Fibroblast of lung (primary cell): Measurements from ENCODE around the gene GAGE12J. TPM values are rescaled to one million over a fixed set of nuclear protein-coding genes. Genes with fewer than 3 reads are reported as not detected.

Experiments
- DNase-seq, 2 donors: peaks; one replicate each; pipeline versions ENCODE4 v3.0.0 to v3.0.0-alpha.2; 2010; ENCODE audit warnings: low read depth in 2 of 2
- H2AFZ ChIP-seq: 2 replicates; pipeline ENCODE4 v1.5.1; 2012; ENCODE audit warnings: low read length, control low read depth, inconsistent platforms
- H3K27ac ChIP-seq: 2 replicates; pipeline ENCODE4 v1.5.1; 2011; ENCODE audit warnings: low read length, control low read depth; ENCODE audit not compliant: insufficient read depth
- H3K27me3 ChIP-seq: 2 replicates; pipeline ENCODE4 v1.5.1; 2011; ENCODE audit warnings: mild to moderate bottlenecking, low read length; ENCODE audit not compliant: control insufficient read depth, insufficient read depth
- H3K36me3 ChIP-seq: 2 replicates; pipeline ENCODE4 v1.5.1; 2011; ENCODE audit warnings: low read length; ENCODE audit not compliant: control insufficient read depth, insufficient read depth
- H3K4me1 ChIP-seq: 2 replicates; pipeline ENCODE4 v1.5.1; 2011; ENCODE audit warnings: low read length; ENCODE audit not compliant: control insufficient read depth, insufficient read depth; ENCODE audit errors: extremely low read depth
- H3K4me2 ChIP-seq: 2 replicates; pipeline ENCODE4 v1.5.1; 2011; ENCODE audit warnings: low read length, control low read depth; ENCODE audit not compliant: insufficient read depth; ENCODE audit errors: extremely low read depth
- H3K4me3 ChIP-seq, 4 experiments: fragments of 200-600 bp in 1 of 4; sonication (generic) in 1 of 4; replicated peaks in 1 of 4; 2 replicates each; pipeline ENCODE4 v1.5.1; 2011 to 2016; ENCODE audit warnings: low read length in 4 of 4, low read depth in 3 of 4, mild to moderate bottlenecking in 3 of 4, control low read depth in 2 of 4, inconsistent platforms in 1 of 4, mixed read lengths in 1 of 4; ENCODE audit not compliant: insufficient read depth in 1 of 4; ENCODE audit errors: control extremely low read depth in 1 of 4
- H3K79me2 ChIP-seq: 2 replicates; pipeline ENCODE4 v1.5.1; 2012; ENCODE audit warnings: mild to moderate bottlenecking, low read length, inconsistent platforms; ENCODE audit not compliant: control insufficient read depth, insufficient read depth
- H3K9ac ChIP-seq: 2 replicates; pipeline ENCODE4 v1.5.1; 2011; ENCODE audit warnings: mild to moderate bottlenecking, low read length, control low read depth; ENCODE audit not compliant: insufficient read depth
- H3K9me3 ChIP-seq: 2 replicates; pipeline ENCODE4 v1.5.1; 2012; ENCODE audit warnings: low read depth, low read length; ENCODE audit not compliant: control insufficient read depth, insufficient read depth
- H4K20me1 ChIP-seq: 2 replicates; pipeline ENCODE4 v1.5.1; 2011; ENCODE audit warnings: low read length; ENCODE audit not compliant: control insufficient read depth, insufficient read depth; ENCODE audit errors: extremely low read depth
- CTCF ChIP-seq, 2 donors: IDR thresholded peaks in 1 of 2; conservative IDR thresholded peaks in 1 of 2; 1 replicate in 1 of 2; 2 replicates in 1 of 2; pipeline ENCODE4 v1.5.1; 2011 to 2012; ENCODE audit warnings: low read length in 2 of 2, control low read depth in 1 of 2, inconsistent platforms in 1 of 2, low read depth in 1 of 2, mild to moderate bottlenecking in 1 of 2
- EZH2 ChIP-seq: IDR thresholded peaks from 2 replicates; pipeline ENCODE4 v1.5.1; 2012; ENCODE audit warnings: low read length, control low read depth, mild to moderate bottlenecking; ENCODE audit errors: missing control alignments
- polyA plus RNA-seq, 2 donors: library from polyadenylated mRNA; depleted of rRNA in 1 of 2; stranded (reverse) in 1 of 2; unstranded in 1 of 2; fragments of >200 nt; gene quantifications; 2 replicates each; pipeline ENCODE4 v1.2.1, GENCODE V29; 2011 to 2012; ENCODE audit warnings: missing spikeins in 1 of 2
- total RNA-seq: library from RNA; depleted of rRNA; stranded (reverse); fragments of >200 nt; gene quantifications from 2 replicates; pipeline ENCODE4 v1.2.1, GENCODE V29; 2014

GAGE12J gene
- total and polyA plus RNA-seq, 2 donors (not counting 1 experiment from before 2014, with no cell fraction given) = not detected

- Histone ChIP-seq H3K36me3 (no peaks in the 10 kb centered on the region), H3K4me1 (no peaks in the 10 kb centered on the region), H3K4me2 (no peak overlapping the region), H3K9me3 (no peaks in the 10 kb centered on the region), H3K27me3 (no peaks in the 10 kb centered on the region), H3K9ac (no peak overlapping the region), H3K27ac (no peak overlapping the region), H4K20me1 (no peaks in the 10 kb centered on the region), H2AFZ (no peak overlapping the region), H3K4me3 (no peak overlapping the region), H3K79me2 (no peaks in the 10 kb centered on the region)
- DNase-seq = no peak
- TF ChIP-seq EZH2 (no peak), CTCF (conservative IDR thresholded peaks at IDR 0.05 in 1 of 2, IDR thresholded peaks at IDR 0.05 in 1 of 2; ENCODE audit: low read depth in 1 of 2, low read length in 2 of 2) (no peak)
Measured at GRCh38 chrX:49278081-49278480, 43.8 kb upstream of the GAGE12J start.

- no peaks in the 10 kb centered on the region for H3K9me3 ChIP-seq
- H3K27me3 ChIP-seq = no peaks in the 10 kb centered on the region
- H3K36me3 ChIP-seq = no peaks in the 10 kb centered on the region
- H2AFZ ChIP-seq = peak overlapping the region; percentile 59
- H3K4me3 ChIP-seq = no peak overlapping the region
- H3K4me1 ChIP-seq = no peaks in the 10 kb centered on the region
- peak; percentile 21 to 52 for DNase-seq
- H3K27ac ChIP-seq = no peak overlapping the region
- no peak overlapping the region for H3K9ac ChIP-seq
- TF ChIP-seq CTCF (conservative IDR thresholded peaks at IDR 0.05 in 1 of 2, IDR thresholded peaks at IDR 0.05 in 1 of 2; ENCODE audit: low read depth in 1 of 2, low read length in 2 of 2) (peak in 1 of 2 donors; percentile 45), EZH2 (no peak)
- no peaks in the 10 kb centered on the region for H4K20me1 ChIP-seq
- H3K4me2 ChIP-seq = no peak overlapping the region
- no peaks in the 10 kb centered on the region for H3K79me2 ChIP-seq
Measured at GRCh38 chrX:49282647-49283011, 39.2 kb upstream of the GAGE12J start.

- DNase-seq = no peak
- no peaks in the 10 kb centered on the region for H3K4me1 ChIP-seq
- no peak for TF ChIP-seq EZH2
- no peak for TF ChIP-seq CTCF (conservative IDR thresholded peaks at IDR 0.05 in 1 of 2, IDR thresholded peaks at IDR 0.05 in 1 of 2; ENCODE audit: low read depth in 1 of 2, low read length in 2 of 2)
Measured at GRCh38 chrX:49284212-49284611, 37.6 kb upstream of the GAGE12J start.

More at GRCh38 chrX:49284212-49284611, 37.6 kb upstream of the GAGE12J start:
- Histone ChIP-seq H4K20me1 (no peaks in the 10 kb centered on the region), H3K4me3 (no peak overlapping the region), H3K79me2 (no peaks in the 10 kb centered on the region), H2AFZ (no peak overlapping the region), H3K9me3 (no peaks in the 10 kb centered on the region), H3K9ac (no peak overlapping the region), H3K4me2 (no peak overlapping the region), H3K36me3 (no peaks in the 10 kb centered on the region), H3K27ac (no peak overlapping the region), H3K27me3 (no peaks in the 10 kb centered on the region)
